ACC112 (cell line): ENCODE measurements around the gene GAS2.

ENCODE experiments used
- H2AFZ ChIP-seq: fragments of 200-600 bp; sonication (generic); one replicate; pipeline ENCODE4 v1.6.0; 2017; ENCODE audit warnings: antibody characterized with exemption, low read length; ENCODE audit not compliant: unreplicated experiment
- H3K27ac ChIP-seq: fragments of 200-600 bp; sonication (generic); 2 replicates; pipeline ENCODE4 v1.5.1; 2014; ENCODE audit warnings: low read depth, mild to moderate bottlenecking, antibody characterized with exemption, low read length, moderate library complexity
- H3K27me3 ChIP-seq: fragments of 200-600 bp; sonication (generic); 2 replicates; pipeline ENCODE4 v1.6.1; 2014; ENCODE audit warnings: mild to moderate bottlenecking, antibody characterized with exemption, low read length, moderate library complexity, mixed read lengths; ENCODE audit not compliant: insufficient read depth
- H3K36me3 ChIP-seq: fragments of 200-600 bp; sonication (generic); 2 replicates; pipeline ENCODE4 v1.6.1; 2016; ENCODE audit warnings: mild to moderate bottlenecking, antibody characterized with exemption, low read length, moderate library complexity, mixed read lengths; ENCODE audit not compliant: insufficient read depth
- H3K4me1 ChIP-seq: fragments of 200-600 bp; sonication (generic); one replicate; pipeline ENCODE4 v1.6.1; 2016; ENCODE audit warnings: low read length, mixed read lengths; ENCODE audit not compliant: insufficient read depth, unreplicated experiment, control insufficient read depth
- H3K4me3 ChIP-seq: fragments of 200-600 bp; sonication (generic); 2 replicates; pipeline ENCODE4 v1.5.1; 2014; ENCODE audit warnings: mild to moderate bottlenecking, low read depth, low read length
- H3K79me2 ChIP-seq: fragments of 200-600 bp; sonication (generic); one replicate; pipeline ENCODE4 v1.6.0; 2016; ENCODE audit warnings: low read length; ENCODE audit not compliant: control insufficient read depth, unreplicated experiment, insufficient read depth

Gene GAS2

DNA sequence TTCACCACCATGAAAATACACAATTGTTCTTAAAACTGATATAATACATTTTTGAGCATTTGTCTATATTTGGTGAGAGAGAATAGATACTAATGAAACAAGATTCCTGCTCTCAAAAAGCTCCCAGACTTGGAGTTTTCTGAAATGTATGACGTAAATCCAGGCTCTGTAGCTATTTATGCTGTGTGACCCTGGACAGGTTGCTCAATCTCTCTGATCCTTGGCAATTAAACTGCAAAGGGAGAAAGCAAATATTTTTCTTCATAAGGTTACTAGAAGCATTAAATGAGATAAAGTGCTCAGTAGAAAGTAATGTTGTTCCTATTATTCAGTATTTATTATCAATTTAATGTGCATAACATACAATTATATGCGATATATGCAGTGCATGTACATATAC lies 120.6 kb downstream of the GAS2 start:
- no peak overlapping the region for H2AFZ ChIP-seq
- no peak overlapping the region for H3K4me3 ChIP-seq
- H3K4me1 ChIP-seq, result peaks cover 4% of the 10 kb centered on the region
- H3K27me3 ChIP-seq, result peaks cover 21% of the 10 kb centered on the region
- no peaks in the 10 kb centered on the region for H3K36me3 ChIP-seq
- no peak overlapping the region for H3K27ac ChIP-seq
- H3K79me2 ChIP-seq, result no peaks in the 10 kb centered on the region

DNA sequence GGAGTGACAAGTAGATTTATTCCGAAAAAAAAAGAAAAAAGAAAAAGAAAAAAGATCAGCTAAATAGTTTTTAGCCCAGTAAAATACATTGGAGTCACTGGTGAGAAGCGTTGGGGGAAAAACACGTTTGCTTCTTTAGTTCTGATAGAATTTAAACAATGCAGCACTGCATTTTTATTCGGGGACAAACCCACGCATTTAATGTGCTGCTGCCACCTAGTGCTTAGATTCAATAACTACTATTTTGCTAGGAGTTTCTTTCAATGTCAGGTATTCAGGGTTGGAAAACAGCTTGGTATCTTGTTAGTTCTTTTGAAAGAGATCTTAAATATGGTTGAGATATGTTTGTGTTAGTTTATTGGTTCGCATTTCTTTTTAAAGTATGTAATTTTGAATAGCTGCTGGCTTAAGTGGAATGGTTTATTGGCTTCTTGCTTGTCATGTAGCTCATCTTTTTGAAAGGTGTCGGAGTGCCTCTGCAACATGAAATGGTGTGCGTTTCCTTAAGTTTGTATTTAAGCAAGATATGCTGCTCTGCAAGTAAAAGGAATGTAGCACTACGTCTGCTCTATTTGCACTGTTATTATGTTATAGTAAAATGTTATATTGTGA lies 121.2 kb downstream of the GAS2 start:
- no peaks in the 10 kb centered on the region for H3K79me2 ChIP-seq
- H3K4me1 ChIP-seq, result peaks cover 10% of the 10 kb centered on the region
- peaks cover 18% of the 10 kb centered on the region for H3K27me3 ChIP-seq
- no peak overlapping the region for H3K27ac ChIP-seq
- H3K4me3 ChIP-seq, result no peak overlapping the region
- no peak overlapping the region for H2AFZ ChIP-seq
- H3K36me3 ChIP-seq, result no peaks in the 10 kb centered on the region

DNA sequence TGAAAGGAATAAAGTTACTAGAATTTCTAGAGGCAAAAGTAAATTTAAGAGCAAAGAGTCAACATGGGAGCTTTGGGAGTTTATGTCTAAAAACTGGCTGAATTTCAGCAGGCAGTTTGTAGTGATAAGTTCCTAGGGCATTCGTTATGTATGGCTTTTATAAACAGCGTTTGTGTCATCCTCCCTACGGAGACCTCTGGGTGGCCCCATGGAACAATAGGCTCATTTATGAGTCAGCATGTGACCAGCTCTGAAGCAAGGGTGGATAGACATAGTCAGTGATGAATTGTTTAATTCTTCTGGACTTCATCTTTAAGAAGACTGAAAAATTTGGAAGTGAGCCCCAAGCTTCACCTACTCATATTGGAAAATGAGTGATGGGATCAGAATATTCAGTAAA lies 126.1 kb downstream of the GAS2 start:
- Histone ChIP-seq H3K36me3 (no peaks in the 10 kb centered on the region), H3K4me1 (peaks cover 23% of the 10 kb centered on the region), H3K4me3 (no peak overlapping the region), H3K27me3 (no peaks in the 10 kb centered on the region), H2AFZ (no peak overlapping the region), H3K27ac (no peak overlapping the region; the same call in 1 of the 2 replicates), H3K79me2 (no peaks in the 10 kb centered on the region)

- Histone ChIP-seq H3K79me2 (no peaks in the 10 kb centered on the region), H3K27ac (no peak overlapping the region), H3K4me1 (peaks cover 23% of the 10 kb centered on the region), H2AFZ (peak overlapping the region; percentile 70), H3K36me3 (no peaks in the 10 kb centered on the region), H3K27me3 (0 out of 2 replicates have a peak, but pooled peaks cover 5% of the 10 kb centered on the region), H3K4me3 (0 out of 2 replicates have a peak overlapping the region, but pooled peaks have one; percentile 36)
These were observed 129.5 kb downstream of the GAS2 start for GRCh38 chr11:22795914-22796313.

GRCh38 chr11:22797047-22797446 lies 130.6 kb downstream of the GAS2 start:
- H3K27me3 ChIP-seq, result 0 out of 2 replicates have a peak, but pooled peaks cover 8% of the 10 kb centered on the region
- H3K27ac ChIP-seq, result no peak overlapping the region
- no peak overlapping the region for H3K4me3 ChIP-seq
- H3K79me2 ChIP-seq, result no peaks in the 10 kb centered on the region
- no peak overlapping the region for H2AFZ ChIP-seq
- H3K4me1 ChIP-seq, result peaks cover 19% of the 10 kb centered on the region
- H3K36me3 ChIP-seq, result no peaks in the 10 kb centered on the region

GRCh38 chr11:22798901-22799300 lies 132.5 kb downstream of the GAS2 start:
- H3K36me3 ChIP-seq, result no peaks in the 10 kb centered on the region
- peaks cover 13% of the 10 kb centered on the region; the same call in 1 of the 2 replicates for H3K27me3 ChIP-seq
- no peak overlapping the region for H2AFZ ChIP-seq
- no peak overlapping the region for H3K4me3 ChIP-seq
- no peak overlapping the region for H3K27ac ChIP-seq
- peaks cover 10% of the 10 kb centered on the region for H3K4me1 ChIP-seq
- H3K79me2 ChIP-seq, result no peaks in the 10 kb centered on the region

GRCh38 chr11:22800482-22800881 lies 134.1 kb downstream of the GAS2 start:
- H3K79me2 ChIP-seq, result no peaks in the 10 kb centered on the region
- H2AFZ ChIP-seq, result no peak overlapping the region
- peaks cover 5% of the 10 kb centered on the region for H3K4me1 ChIP-seq
- H3K27me3 ChIP-seq, result peaks cover 18% of the 10 kb centered on the region; the same call in 1 of the 2 replicates
- H3K27ac ChIP-seq, result no peak overlapping the region
- H3K4me3 ChIP-seq, result no peak overlapping the region
- H3K36me3 ChIP-seq, result no peaks in the 10 kb centered on the region

DNA sequence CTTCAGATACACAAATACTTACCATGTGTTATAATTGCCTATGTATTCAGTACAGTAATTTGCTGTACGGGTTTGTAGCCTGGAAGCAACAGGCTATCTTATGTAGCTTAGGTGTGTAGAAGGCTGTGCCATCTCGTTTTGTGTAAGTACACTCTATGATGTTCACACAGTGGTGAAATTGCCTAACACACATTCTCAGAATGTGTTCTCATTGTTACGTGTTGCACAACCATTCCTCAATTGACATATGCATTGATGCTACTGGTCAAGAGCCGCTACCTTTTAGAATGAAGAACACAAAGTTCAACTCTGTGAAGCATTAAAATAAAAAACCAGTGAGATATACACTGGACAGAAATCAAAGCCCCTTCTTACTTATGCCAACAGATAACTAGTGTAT lies 136.4 kb downstream of the GAS2 start:
- H2AFZ ChIP-seq, result no peak overlapping the region
- no peak overlapping the region for H3K27ac ChIP-seq
- H3K79me2 ChIP-seq, result no peaks in the 10 kb centered on the region
- H3K4me1 ChIP-seq, result peaks cover 5% of the 10 kb centered on the region
- H3K36me3 ChIP-seq, result no peaks in the 10 kb centered on the region
- H3K27me3 ChIP-seq, result peaks cover 18% of the 10 kb centered on the region; the same call in 1 of the 2 replicates
- no peak overlapping the region for H3K4me3 ChIP-seq

GRCh38 chr11:22807391-22807790 lies 141.0 kb downstream of the GAS2 start:
- Histone ChIP-seq H3K27ac (no peak overlapping the region), H3K4me3 (no peak overlapping the region), H3K27me3 (peaks cover 10% of the 10 kb centered on the region; the same call in 1 of the 2 replicates), H2AFZ (no peak overlapping the region), H3K79me2 (no peaks in the 10 kb centered on the region), H3K36me3 (no peaks in the 10 kb centered on the region), H3K4me1 (peaks cover 13% of the 10 kb centered on the region)

DNA sequence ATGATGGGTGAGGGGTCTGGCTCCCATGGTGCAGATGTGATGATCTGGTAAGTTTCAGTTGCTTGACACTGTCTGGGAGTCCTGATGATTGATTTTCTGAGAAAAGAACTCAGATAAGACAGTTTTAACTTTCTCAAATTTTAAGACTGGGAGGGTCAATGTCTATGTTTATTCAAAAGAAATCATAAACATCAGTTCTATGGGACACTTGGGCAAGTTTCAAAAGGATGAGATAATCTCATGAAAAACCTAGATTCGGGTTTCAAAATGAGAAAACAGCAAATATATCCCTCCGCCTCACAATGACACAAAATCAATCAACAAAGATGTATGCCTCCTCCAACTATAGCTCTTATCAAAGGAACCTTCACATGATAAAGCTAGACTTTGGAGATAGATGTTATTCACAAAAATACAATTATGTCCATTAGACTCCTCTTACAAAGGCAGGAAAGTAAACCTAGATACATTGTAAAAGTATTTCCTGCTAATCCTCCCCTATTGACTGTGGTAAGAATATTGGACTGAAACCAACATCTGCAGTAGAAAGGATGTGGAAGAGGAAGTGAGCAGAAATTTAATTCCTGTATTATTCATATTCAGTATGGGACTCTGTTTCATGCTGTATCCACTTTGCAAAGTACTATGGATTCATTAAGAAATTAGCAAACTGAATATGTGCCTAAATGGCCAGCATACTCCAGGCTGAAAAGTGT lies 141.6 kb downstream of the GAS2 start:
- Histone ChIP-seq H3K4me1 (peaks cover 13% of the 10 kb centered on the region), H3K27ac (no peak overlapping the region), H2AFZ (no peak overlapping the region), H3K27me3 (peaks cover 5% of the 10 kb centered on the region; the same call in 1 of the 2 replicates), H3K36me3 (no peaks in the 10 kb centered on the region), H3K4me3 (no peak overlapping the region), H3K79me2 (no peaks in the 10 kb centered on the region)
